HepG2 (cell line): Measurements from ENCODE around the gene CDC37L1. TPM values are rescaled to one million over a fixed set of nuclear protein-coding genes. Genes with fewer than 3 reads are reported as not detected.

ENCODE experiments used
- BCL3 ChIP-seq: sonication (generic); formaldehyde crosslinking; IDR thresholded peaks from 2 replicates; pipeline ENCODE4 v1.5.1; 2020; ENCODE audit warnings: mild to moderate bottlenecking, missing genetic modification reagents, moderate library complexity
- CHD2 ChIP-seq: IDR thresholded peaks from 2 replicates; pipeline ENCODE4 v1.6.1; 2011; ENCODE audit warnings: low read depth, low read length, improper control_type of control experiment
- FOSL2 ChIP-seq: sonication (generic); formaldehyde crosslinking; IDR thresholded peaks from 2 replicates; pipeline ENCODE4 v1.4.0; 2020; ENCODE audit warnings: missing genetic modification reagents
- IKZF5 ChIP-seq: IDR thresholded peaks from 2 replicates; pipeline ENCODE4 v1.6.1; 2018; ENCODE audit warnings: missing genetic modification reagents, mild to moderate bottlenecking, missing compliant biosample characterization
- LBX2 ChIP-seq: sonication (generic); formaldehyde crosslinking; IDR thresholded peaks from 2 replicates; pipeline ENCODE4 v1.5.0; 2020; ENCODE audit warnings: missing genetic modification reagents, mild to moderate bottlenecking, borderline replicate concordance
- MAZ ChIP-seq, 2 experiments: sonication (generic) in 1 of 2; formaldehyde crosslinking in 1 of 2; IDR thresholded peaks; 2 replicates each; pipeline versions ENCODE4 v1.5.0 to v1.6.1; 2012 to 2020; ENCODE audit warnings: low read depth in 2 of 2, mild to moderate bottlenecking in 2 of 2, borderline replicate concordance in 1 of 2, improper control_type of control experiment in 1 of 2, low read length in 1 of 2, missing genetic modification reagents in 1 of 2, moderate library complexity in 1 of 2
- POLR2AphosphoS2 ChIP-seq: IDR thresholded peaks from 2 replicates; pipeline ENCODE4 v1.6.1; 2011; ENCODE audit warnings: low read depth, low read length, improper control_type of control experiment
- PRMT3 ChIP-seq: sonication (generic); formaldehyde crosslinking; IDR thresholded peaks from 2 replicates; pipeline ENCODE4 v1.8.1; 2022; ENCODE audit warnings: low read depth, mild to moderate bottlenecking, moderate library complexity, missing genetic modification reagents, borderline replicate concordance
- RARA ChIP-seq: IDR thresholded peaks from 2 replicates; pipeline ENCODE4 v1.6.1; 2016; ENCODE audit warnings: missing genetic modification reagents, missing compliant biosample characterization
- RBAK ChIP-seq: sonication (generic); formaldehyde crosslinking; IDR thresholded peaks from 2 replicates; pipeline ENCODE4 v1.5.1; 2020; ENCODE audit warnings: mild to moderate bottlenecking, missing genetic modification reagents
- RFX3 ChIP-seq: IDR thresholded peaks from 2 replicates; pipeline ENCODE4 v1.6.1; 2016; ENCODE audit warnings: missing biosample characterization, missing genetic modification reagents
- SETDB1 ChIP-seq: sonication (generic); formaldehyde crosslinking; IDR thresholded peaks from 2 replicates; pipeline ENCODE4 v1.5.1; 2020; ENCODE audit warnings: missing genetic modification reagents, mild to moderate bottlenecking, borderline replicate concordance
- SIN3B ChIP-seq: fragments of 150-350 bp; IDR thresholded peaks from 2 replicates; pipeline ENCODE4 v1.6.1; 2014; ENCODE audit warnings: low read length
- SRF ChIP-seq: IDR thresholded peaks from 2 replicates; pipeline ENCODE4 v1.6.1; 2011; ENCODE audit warnings: mild to moderate bottlenecking, low read depth, low read length, moderate library complexity
- SRY ChIP-seq: sonication (generic); formaldehyde crosslinking; IDR thresholded peaks from 2 replicates; pipeline ENCODE4 v1.8.0; 2022; ENCODE audit warnings: mild to moderate bottlenecking, missing genetic modification reagents
- SYNCRIP ChIP-seq: fragments of 200-400 bp; formaldehyde crosslinking; IDR thresholded peaks from 2 replicates; pipeline ENCODE4 v1.6.1; 2018; ENCODE audit warnings: mild to moderate bottlenecking, low read depth, low read length; ENCODE audit not compliant: insufficient read depth
- TRIM22 ChIP-seq: fragments of 450-650 bp; IDR thresholded peaks from 2 replicates; pipeline ENCODE4 v1.6.1; 2017
- XBP1 ChIP-seq: sonication (generic); formaldehyde crosslinking; IDR thresholded peaks from 2 replicates; pipeline ENCODE4 v1.5.0; 2020; ENCODE audit warnings: missing genetic modification reagents
- ZNF276 ChIP-seq: sonication (generic); formaldehyde crosslinking; IDR thresholded peaks from 2 replicates; pipeline ENCODE4 v1.4.0; 2020; ENCODE audit warnings: mild to moderate bottlenecking, low read depth, missing genetic modification reagents
- ZNF451 ChIP-seq: sonication (generic); formaldehyde crosslinking; IDR thresholded peaks from 2 replicates; pipeline ENCODE4 v1.5.0; 2020; ENCODE audit warnings: mild to moderate bottlenecking, missing genetic modification reagents
- ZNF484 ChIP-seq: sonication (generic); formaldehyde crosslinking; IDR thresholded peaks from 2 replicates; pipeline ENCODE4 v1.5.1; 2020; ENCODE audit warnings: mild to moderate bottlenecking, low read depth, missing genetic modification reagents, borderline replicate concordance
- ZNF556 ChIP-seq: sonication (generic); formaldehyde crosslinking; IDR thresholded peaks from 2 replicates; pipeline ENCODE4 v1.4.0; 2020; ENCODE audit warnings: mild to moderate bottlenecking, missing genetic modification reagents, borderline replicate concordance
- ZNF782 ChIP-seq: sonication (generic); formaldehyde crosslinking; IDR thresholded peaks from 2 replicates; pipeline ENCODE4 v1.4.0; 2020; ENCODE audit warnings: missing genetic modification reagents, mild to moderate bottlenecking, borderline replicate concordance
- polyA plus RNA-seq, 8 experiments: library from polyadenylated mRNA; depleted of rRNA in 3 of 8; stranded (reverse) in 7 of 8; unstranded in 1 of 8; fragments of >200 nt; fragmentation: Illumina TruSeq in 4 of 8; extraction: Trizol in 4 of 8; gene quantifications; 2 replicates each; pipeline versions ENCODE4 v1.2.1 to v1.2.3, GENCODE V29; 2011 to 2016; ENCODE audit warnings: low read depth in 4 of 8, missing spikeins in 1 of 8, mixed read lengths in 1 of 8; ENCODE audit not compliant: insufficient read depth in 1 of 8
- total RNA-seq, 5 experiments: library from RNA; depleted of rRNA; stranded (reverse); fragments of >200 nt; fragmentation: Illumina TruSeq; extraction: Trizol; gene quantifications; 2 replicates each; pipeline ENCODE4 v1.2.3, GENCODE V29; 2016; ENCODE audit warnings: low read depth in 1 of 5

The CDC37L1 gene
- total and polyA plus RNA-seq, 2 of the 13 experiments (the other 11 are each of a cell fraction or from before 2014, with no cell fraction given) = 5.5 to 17.0 TPM

- TF ChIP-seq FOSL2 (CRISPR knock-in tag) = peak; percentile 43; the same call in 1 of the 2 replicates
- peak; percentile 59; the same call in 1 of the 2 replicates for TF ChIP-seq POLR2AphosphoS2
- no peak for TF ChIP-seq XBP1 (CRISPR knock-in tag)
- TF ChIP-seq SIN3B = no peak
- TF ChIP-seq IKZF5 = 0 out of 2 replicates have a peak, but pooled peaks have one; percentile 32
- no peak for TF ChIP-seq SETDB1 (CRISPR knock-in tag)
- TF ChIP-seq RBAK (CRISPR knock-in tag) = no peak
- TF ChIP-seq RFX3 (CRISPR knock-in tag) = no peak; the same call in 1 of the 2 replicates
- no peak for TF ChIP-seq LBX2
- no peak for TF ChIP-seq ZNF276 (CRISPR knock-in tag)
- TF ChIP-seq ZNF451 = peak; percentile 63; the same call in 1 of the 2 replicates
- peak; percentile 70 for TF ChIP-seq SRY (CRISPR knock-in tag)
- TF ChIP-seq SRF = no peak
- TF ChIP-seq ZNF556 (CRISPR knock-in tag) = no peak; the same call in 1 of the 2 replicates
- TF ChIP-seq ZNF484 (CRISPR knock-in tag) = no peak
- no peak for TF ChIP-seq PRMT3 (CRISPR knock-in tag)
- peak; percentile 71 for TF ChIP-seq MAZ (IDR thresholded peaks at IDR 0.05; ENCODE audit: borderline replicate concordance, low read depth, low read length)
- peak; percentile 80 for TF ChIP-seq MAZ (CRISPR knock-in tag; IDR thresholded peaks at IDR 0.05; ENCODE audit: low read depth)
- peak; percentile 78; the same call in 1 of the 2 replicates for TF ChIP-seq BCL3 (CRISPR knock-in tag)
- TF ChIP-seq CHD2 = no peak
- TF ChIP-seq RARA (CRISPR knock-in tag) = peak; percentile 24; the same call in 1 of the 2 replicates
- no peak for TF ChIP-seq TRIM22
- peak; percentile 63; the same call in 1 of the 2 replicates for TF ChIP-seq ZNF782 (CRISPR knock-in tag)
- TF ChIP-seq SYNCRIP = no peak
Measured at GRCh38 chr9:4679268-4680172, at the start of gene CDC37L1 (continued).
